Parietal lobe (tissue), 1 donor: Measurements from ENCODE around the gene TROAP. TPM values are rescaled to one million over a fixed set of nuclear protein-coding genes. Genes with fewer than 3 reads are reported as not detected.

ENCODE experiments used
- total RNA-seq: library from RNA; depleted of rRNA; stranded (reverse); fragments of >200 nt; gene quantifications from one replicate; pipeline ENCODE4 v1.2.3, GENCODE V29; 2014

The TROAP gene
- 2.8 TPM for total RNA-seq

GRCh38 chr12:49322708-49323523 is at the start of gene TROAP:
TSS of gene TROAP (plus strand) at chr12:49323255. CDS start at chr12:49323609, 354 bp downstream.

GRCh38 chr12:49295082-49295936 is 27.7 kb upstream of the TROAP start, which contains the start of gene PRPH:
TSS of gene PRPH (plus strand) at chr12:49295147. CDS start at chr12:49295201, 54 bp downstream.

GRCh38 chr12:49336645-49337584 is 13.9 kb downstream of the TROAP start, which contains the start of gene C1QL4:
TSS of gene C1QL4 (minus strand) at chr12:49337188. CDS start at chr12:49336477, 711 bp downstream.

GRCh38 chr12:49346659-49347310 is 23.7 kb downstream of the TROAP start, which contains the start of gene DNAJC22:
TSS of gene DNAJC22 (plus strand) at chr12:49346888. CDS start at chr12:49348873, 1,985 bp downstream.

GRCh38 chr12:49367381-49368239 is 44.6 kb downstream of the TROAP start, which contains the start of gene SPATS2:
TSS of gene SPATS2 (plus strand) at chr12:49367462. CDS start at chr12:49461013, 93,551 bp downstream.

Other genes with a start within 250 kb of the TROAP start
- 0.31 TPM for gene DHH, start 228.5 kb upstream of the TROAP start, total RNA-seq
- gene LMBR1L, start 212.4 kb upstream of the TROAP start, total RNA-seq: 154 TPM
- gene TUBA1B, start 191.9 kb upstream of the TROAP start, total RNA-seq: 1,288 TPM
- gene TUBA1A, start 134.2 kb upstream of the TROAP start, total RNA-seq: 9,192 TPM
- 35.7 TPM for gene TUBA1C, start 58.2 kb upstream of the TROAP start, total RNA-seq
- 2.2 TPM for gene PRPH, start 28.1 kb upstream of the TROAP start, total RNA-seq
- not detected for gene C1QL4, start 13.9 kb downstream of the TROAP start, total RNA-seq
- gene DNAJC22, start 23.6 kb downstream of the TROAP start, total RNA-seq: not detected
- 59.2 TPM for gene SPATS2, start 44.2 kb downstream of the TROAP start, total RNA-seq
- 10.3 TPM for gene KCNH3, start 215.8 kb downstream of the TROAP start, total RNA-seq
- gene MCRS1, start 244.9 kb downstream of the TROAP start, total RNA-seq: 35.7 TPM